SK-N-SH (cell line): Measurements from ENCODE around the gene NAV2.

ENCODE experiments used
- CTCF ChIP-seq: fragments of 200-600 bp; sonication (generic); IDR thresholded peaks from 2 replicates; pipeline ENCODE4 v1.6.1; 2017; ENCODE audit warnings: antibody characterized with exemption, mild to moderate bottlenecking, moderate library complexity
- EP300 ChIP-seq, 2 experiments: IDR thresholded peaks; 2 replicates each; pipeline versions ENCODE4 v1.4.0 to v1.6.1; 2012; ENCODE audit warnings: borderline replicate concordance in 1 of 2, low read depth in 1 of 2, low read length in 1 of 2
- EZH2phosphoT487 ChIP-seq: fragments of 200-600 bp; sonication (generic); IDR thresholded peaks from 2 replicates; pipeline ENCODE4 v1.6.1; 2017; ENCODE audit warnings: low read depth, mixed run types, mild to moderate bottlenecking, antibody characterized with exemption, moderate library complexity, borderline replicate concordance
- FOXM1 ChIP-seq: IDR thresholded peaks from 2 replicates; pipeline ENCODE4 v1.4.0; 2012; ENCODE audit warnings: low read depth, mild to moderate bottlenecking
- MAX ChIP-seq: IDR thresholded peaks from 2 replicates; pipeline ENCODE4 v1.4.0; 2012; ENCODE audit warnings: low read depth
- POLR2AphosphoS5 ChIP-seq: IDR thresholded peaks from 2 replicates; pipeline ENCODE4 v1.6.1; 2012; ENCODE audit warnings: low read depth, low read length
- RAD21 ChIP-seq: IDR thresholded peaks from 2 replicates; pipeline ENCODE4 v1.6.1; 2012; ENCODE audit warnings: mild to moderate bottlenecking, low read length
- TAF1 ChIP-seq: IDR thresholded peaks from 2 replicates; pipeline ENCODE4 v1.6.1; 2012; ENCODE audit warnings: low read depth, mild to moderate bottlenecking, low read length, moderate library complexity, borderline replicate concordance
- USF2 ChIP-seq: fragments of 150-350 bp; IDR thresholded peaks from 2 replicates; pipeline ENCODE4 v1.6.1; 2017; ENCODE audit warnings: antibody characterized with exemption, low read length, low read depth, borderline replicate concordance
- ZBTB33 ChIP-seq: IDR thresholded peaks from 2 replicates; pipeline ENCODE4 v1.4.0; 2012; ENCODE audit warnings: low read depth, borderline replicate concordance

GRCh38 chr11:20038412-20038811, 325.8 kb downstream of the NAV2 start:
- TF ChIP-seq CTCF (no peak), USF2 (no peak), RAD21 (no peak), ZBTB33 (no peak), POLR2AphosphoS5 (no peak), FOXM1 (no peak), MAX (no peak), EZH2phosphoT487 (no peak), TAF1 (no peak), EP300 (IDR thresholded peaks at IDR 0.05; ENCODE audit: borderline replicate concordance in 1 of 2, low read depth in 1 of 2, low read length in 1 of 2) (no peak)
